Smooth muscle cell (in vitro differentiated cells): Measurements from ENCODE around the gene ZBTB7B. TPM values are rescaled to one million over a fixed set of nuclear protein-coding genes. Genes with fewer than 3 reads are reported as not detected.
"Not testable (repeated sequence)": the region's sequence is repeated elsewhere in the genome, so short reads cannot be mapped to it uniquely, and the experiment has no call there.

Experiments
- DNase-seq: peaks from one replicate; lab custom pipeline; 2025; ENCODE audit not compliant: unreplicated experiment; lab: John Stamatoyannopoulos, UW
- H2AFZ ChIP-seq: fragments of 200-600 bp; sonication (generic); 2 replicates; pipeline ENCODE4 v1.6.0; 2016; ENCODE audit warnings: antibody characterized with exemption, low read depth, mild to moderate bottlenecking
- H3F3A ChIP-seq: fragments of 200-600 bp; sonication (generic); 2 replicates; pipeline ENCODE4 v1.6.0; 2017; ENCODE audit warnings: antibody characterized with exemption, low read depth
- H3K27ac ChIP-seq: fragments of 200-600 bp; sonication (generic); 2 replicates; pipeline ENCODE4 v1.5.1; 2016; ENCODE audit warnings: low read depth, mild to moderate bottlenecking
- H3K27me3 ChIP-seq: fragments of 200-600 bp; sonication (generic); 2 replicates; pipeline ENCODE4 v1.6.1; 2016; ENCODE audit warnings: low read depth, mild to moderate bottlenecking
- H3K36me3 ChIP-seq: fragments of 200-600 bp; sonication (generic); 2 replicates; pipeline ENCODE4 v1.5.1; 2016; ENCODE audit warnings: low read depth
- H3K4me1 ChIP-seq: fragments of 200-600 bp; sonication (generic); 2 replicates; pipeline ENCODE4 v1.5.1; 2016; ENCODE audit warnings: low read depth
- H3K4me2 ChIP-seq: fragments of 200-600 bp; sonication (generic); 2 replicates; pipeline ENCODE4 v1.6.0; 2016; ENCODE audit warnings: mild to moderate bottlenecking
- H3K4me3 ChIP-seq: fragments of 200-600 bp; sonication (generic); 2 replicates; pipeline ENCODE4 v1.5.1; 2016; ENCODE audit warnings: mild to moderate bottlenecking
- H3K79me2 ChIP-seq: fragments of 200-600 bp; sonication (generic); 2 replicates; pipeline ENCODE4 v1.6.0; 2016; ENCODE audit warnings: low read depth, mild to moderate bottlenecking
- H3K9ac ChIP-seq: fragments of 200-600 bp; sonication (generic); 2 replicates; pipeline ENCODE4 v1.6.0; 2016; ENCODE audit warnings: low read depth
- H3K9me3 ChIP-seq: fragments of 200-600 bp; sonication (generic); replicated peaks from 2 replicates; pipeline ENCODE4 v1.5.1; 2016; ENCODE audit warnings: low read depth
- H4K20me1 ChIP-seq: fragments of 200-600 bp; sonication (generic); 2 replicates; pipeline ENCODE4 v1.6.0; 2016; ENCODE audit warnings: low read depth
- CTCF ChIP-seq: fragments of 200-600 bp; sonication (generic); IDR thresholded peaks from 2 replicates; pipeline ENCODE4 v1.5.1; 2017; ENCODE audit warnings: borderline replicate concordance, mild to moderate bottlenecking, antibody characterized with exemption; ENCODE audit not compliant: insufficient read depth, poor library complexity, severe bottlenecking
- WGBS: methylation state at CpG from one replicate; pipeline ENCODE4 v1.1.7; 2016; ENCODE audit warnings: low lambda C conversion rate; 5-methylcytosine and 5-hydroxymethylcytosine counted together
- polyA plus RNA-seq: library from polyadenylated mRNA; unstranded; fragments of >200 nt; fragmentation: Nextera tagmentation; extraction: Ambion mirVana; gene quantifications from 2 replicates; pipeline ENCODE4 v1.2.1, GENCODE V29; 2016
- total RNA-seq: library from RNA; depleted of rRNA; stranded (reverse); fragments of >200 nt; gene quantifications from 2 replicates; pipeline ENCODE4 v1.2.3, GENCODE V29; 2014

ZBTB7B gene
- total and polyA plus RNA-seq, 2 experiments from 2014 or later = 7.5 to 15.5 TPM

GRCh38 chr1:154993572-154994268 lies 8.9 kb upstream of the ZBTB7B start, which contains the start of gene LENEP:
TSS of gene LENEP (plus strand) at chr1:154993586. CDS start at chr1:154993608, 22 bp downstream.
- peaks cover 5% of the 10 kb centered on the region for H3K79me2 ChIP-seq
- no peak for TF ChIP-seq CTCF
- 85% methylated on average over 8 of the region's 8 CpGs for WGBS
- H3K9ac ChIP-seq = no peak within 1 kb of the TSS
- no peaks in the 10 kb centered on the region for H3F3A ChIP-seq
- no peak within 1 kb of the TSS for H3K4me3 ChIP-seq
- H3K9me3 ChIP-seq = no peaks in the 10 kb centered on the region
- no peaks in the 10 kb centered on the region for H3K36me3 ChIP-seq
- no peak within 1 kb of the TSS for H2AFZ ChIP-seq
- H3K27me3 ChIP-seq = no peaks in the 10 kb centered on the region
- DNase-seq = no peak
- H3K4me2 ChIP-seq = no peak within 1 kb of the TSS
- H3K27ac ChIP-seq = peak within 1 kb of the TSS; percentile 56
- H3K4me1 ChIP-seq = no peaks in the 10 kb centered on the region
- no peaks in the 10 kb centered on the region for H4K20me1 ChIP-seq

GRCh38 chr1:154994269-154994587 lies 8.4 kb upstream of the ZBTB7B start:
- 95% methylated on average over 1 of the region's 1 CpG for WGBS
- Histone ChIP-seq H3F3A (no peaks in the 10 kb centered on the region), H3K4me1 (no peaks in the 10 kb centered on the region), H3K4me3 (no peak overlapping the region), H3K79me2 (peaks cover under 1% of the 10 kb centered on the region), H3K4me2 (no peak overlapping the region), H2AFZ (no peak overlapping the region), H3K27me3 (no peaks in the 10 kb centered on the region), H3K36me3 (no peaks in the 10 kb centered on the region), H3K27ac (no peak overlapping the region), H4K20me1 (no peaks in the 10 kb centered on the region), H3K9ac (no peak overlapping the region), H3K9me3 (no peaks in the 10 kb centered on the region)
- no peak for TF ChIP-seq CTCF
- no peak for DNase-seq

- Histone ChIP-seq H3K9ac (no peak overlapping the region), H3F3A (no peaks in the 10 kb centered on the region), H3K27me3 (no peaks in the 10 kb centered on the region), H3K9me3 (no peaks in the 10 kb centered on the region), H3K4me2 (no peak overlapping the region), H3K27ac (no peak overlapping the region), H4K20me1 (no peaks in the 10 kb centered on the region), H3K36me3 (no peaks in the 10 kb centered on the region), H3K4me1 (peaks cover under 1% of the 10 kb centered on the region), H2AFZ (no peak overlapping the region), H3K79me2 (no peaks in the 10 kb centered on the region), H3K4me3 (no peak overlapping the region)
- no peak for DNase-seq
- WGBS = 86% methylated on average over 3 of the region's 3 CpGs
- TF ChIP-seq CTCF = no peak
These were observed 8.0 kb upstream of the ZBTB7B start for GRCh38 chr1:154994591-154994990.

- not testable (repeated sequence) for H3K79me2 ChIP-seq, H2AFZ ChIP-seq, H3F3A ChIP-seq, H3K36me3 ChIP-seq, H4K20me1 ChIP-seq, H3K9me3 ChIP-seq, H3K27ac ChIP-seq, H3K4me1 ChIP-seq, H3K4me2 ChIP-seq, DNase-seq, H3K4me3 ChIP-seq, H3K27me3 ChIP-seq, H3K9ac ChIP-seq
- peak; percentile 39 for TF ChIP-seq CTCF
- WGBS = 61% methylated on average over 10 of the region's 13 CpGs
These were observed 7.2 kb upstream of the ZBTB7B start for GRCh38 chr1:154995301-154995983.
